Measurements from ENCODE around the gene RAPGEF6.
"Not testable (repeated sequence)": the region's sequence is repeated elsewhere in the genome, so short reads cannot be mapped to it uniquely, and the experiment has no call there.

RAPGEF6 gene

GRCh38 chr5:131389869-131390265 is 245.2 kb downstream of the RAPGEF6 start:
- Mint-ChIP-seq H3K27ac (peak overlapping the region; percentile 82), H3K4me3 (peak overlapping the region; percentile 46), H3K4me1 (ENCODE audit: low read depth) (peaks cover 66% of the 10 kb centered on the region), H3K9me3 (no peaks in the 10 kb centered on the region), H3K27me3 (ENCODE audit: low read depth) (no peaks in the 10 kb centered on the region), H3K36me3 (ENCODE audit: low read depth) (peaks cover 79% of the 10 kb centered on the region)
- DNase-seq (ENCODE audit: low spot score), result no peak

GRCh38 chr5:131389096-131389868 is 245.7 kb downstream of the RAPGEF6 start:
- Mint-ChIP-seq H3K27ac (peak overlapping the region; percentile 82), H3K36me3 (ENCODE audit: low read depth) (peaks cover 78% of the 10 kb centered on the region), H3K9me3 (no peaks in the 10 kb centered on the region), H3K4me1 (ENCODE audit: low read depth) (peaks cover 68% of the 10 kb centered on the region), H3K27me3 (ENCODE audit: low read depth) (no peaks in the 10 kb centered on the region), H3K4me3 (peak overlapping the region; percentile 46)
- DNase-seq (ENCODE audit: low spot score), result peak; percentile 35

- Mint-ChIP-seq H3K4me1 (ENCODE audit: low read depth) (peaks cover 67% of the 10 kb centered on the region), H3K36me3 (ENCODE audit: low read depth) (peaks cover 70% of the 10 kb centered on the region), H3K27ac (peak overlapping the region; percentile 55), H3K9me3 (no peaks in the 10 kb centered on the region), H3K4me3 (no peak overlapping the region), H3K27me3 (ENCODE audit: low read depth) (no peaks in the 10 kb centered on the region)
- no peak for DNase-seq (ENCODE audit: low spot score)
Observed at GRCh38 chr5:131387255-131387654, 247.8 kb downstream of the RAPGEF6 start.

DNA sequence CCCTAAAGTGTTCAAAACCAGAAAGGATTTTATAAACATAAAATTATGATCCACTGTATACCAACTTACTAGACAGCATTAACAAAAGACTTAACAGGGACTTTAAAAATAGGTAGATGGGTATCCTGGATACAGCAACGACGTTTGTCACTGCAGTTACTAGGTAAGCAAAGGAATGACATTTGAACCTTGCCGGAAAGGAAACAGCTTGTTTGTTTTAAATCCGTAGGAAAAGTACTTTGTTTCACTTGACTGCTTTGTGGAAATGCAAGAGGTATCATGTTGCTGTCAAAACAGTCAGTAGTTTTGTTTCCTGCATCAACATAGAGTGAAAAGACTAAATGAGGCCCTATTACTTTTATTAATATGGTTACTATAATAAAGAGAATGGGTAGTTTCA is 248.2 kb downstream of the RAPGEF6 start:
- no peaks in the 10 kb centered on the region for H3K27me3 Mint-ChIP-seq (ENCODE audit: low read depth)
- no peaks in the 10 kb centered on the region for H3K9me3 Mint-ChIP-seq
- H3K4me1 Mint-ChIP-seq (ENCODE audit: low read depth), result peaks cover 66% of the 10 kb centered on the region
- H3K36me3 Mint-ChIP-seq (ENCODE audit: low read depth), result peaks cover 67% of the 10 kb centered on the region
- H3K4me3 Mint-ChIP-seq, result no peak overlapping the region
- no peak overlapping the region for H3K27ac Mint-ChIP-seq
- DNase-seq (ENCODE audit: low spot score), result no peak

- H3K27ac Mint-ChIP-seq, result no peak overlapping the region
- peaks cover 66% of the 10 kb centered on the region for H3K36me3 Mint-ChIP-seq (ENCODE audit: low read depth)
- no peaks in the 10 kb centered on the region for H3K27me3 Mint-ChIP-seq (ENCODE audit: low read depth)
- peaks cover 70% of the 10 kb centered on the region for H3K4me1 Mint-ChIP-seq (ENCODE audit: low read depth)
- H3K4me3 Mint-ChIP-seq, result no peak overlapping the region
- H3K9me3 Mint-ChIP-seq, result no peaks in the 10 kb centered on the region
- DNase-seq (ENCODE audit: low spot score), result no peak
Observed at GRCh38 chr5:131386124-131386523, 248.9 kb downstream of the RAPGEF6 start.

- Mint-ChIP-seq H3K36me3 (ENCODE audit: low read depth) (peaks cover 58% of the 10 kb centered on the region), H3K9me3 (no peaks in the 10 kb centered on the region), H3K27ac (peak overlapping the region; percentile 94), H3K4me1 (ENCODE audit: low read depth) (peaks cover 69% of the 10 kb centered on the region), H3K27me3 (ENCODE audit: low read depth) (no peaks in the 10 kb centered on the region), H3K4me3 (peak overlapping the region; percentile 39)
- DNase-seq (ENCODE audit: low spot score), result no peak
Observed at GRCh38 chr5:131384616-131385214, 250.3 kb downstream of the RAPGEF6 start.

DNA sequence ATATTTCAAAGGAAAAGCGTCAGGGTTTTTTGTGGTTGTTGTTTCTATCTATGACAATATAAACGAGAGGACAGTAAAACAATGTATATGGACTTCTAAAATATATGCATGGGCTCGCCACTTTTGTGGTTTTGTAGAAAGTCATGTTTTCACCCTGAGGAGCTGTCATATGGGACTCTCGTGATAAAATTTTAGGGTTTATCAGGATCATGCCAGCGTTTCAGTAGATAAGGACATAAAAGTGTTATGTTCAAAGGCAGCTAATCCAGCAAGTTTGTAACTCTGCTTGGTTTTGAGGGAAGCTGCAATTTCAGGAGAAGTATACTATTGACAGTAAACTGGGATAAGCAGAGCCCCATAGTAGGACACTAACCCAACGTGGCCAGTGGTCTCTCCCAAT is 250.9 kb downstream of the RAPGEF6 start:
- peaks cover 66% of the 10 kb centered on the region for H3K4me1 Mint-ChIP-seq (ENCODE audit: low read depth)
- peak overlapping the region; percentile 94 for H3K27ac Mint-ChIP-seq
- DNase-seq (ENCODE audit: low spot score), result no peak
- no peaks in the 10 kb centered on the region for H3K9me3 Mint-ChIP-seq
- H3K27me3 Mint-ChIP-seq (ENCODE audit: low read depth), result no peaks in the 10 kb centered on the region
- H3K4me3 Mint-ChIP-seq, result peak overlapping the region; percentile 81
- H3K36me3 Mint-ChIP-seq (ENCODE audit: low read depth), result peaks cover 53% of the 10 kb centered on the region

GRCh38 chr5:131382407-131383395 is 252.3 kb downstream of the RAPGEF6 start:
- Mint-ChIP-seq H3K9me3 (no peaks in the 10 kb centered on the region), H3K27ac (peak overlapping the region; percentile 94), H3K27me3 (ENCODE audit: low read depth) (no peaks in the 10 kb centered on the region), H3K4me3 (peak overlapping the region; percentile 81), H3K36me3 (ENCODE audit: low read depth) (peaks cover 53% of the 10 kb centered on the region), H3K4me1 (ENCODE audit: low read depth) (peaks cover 71% of the 10 kb centered on the region)
- DNase-seq (ENCODE audit: low spot score), result peak; percentile 59

DNA sequence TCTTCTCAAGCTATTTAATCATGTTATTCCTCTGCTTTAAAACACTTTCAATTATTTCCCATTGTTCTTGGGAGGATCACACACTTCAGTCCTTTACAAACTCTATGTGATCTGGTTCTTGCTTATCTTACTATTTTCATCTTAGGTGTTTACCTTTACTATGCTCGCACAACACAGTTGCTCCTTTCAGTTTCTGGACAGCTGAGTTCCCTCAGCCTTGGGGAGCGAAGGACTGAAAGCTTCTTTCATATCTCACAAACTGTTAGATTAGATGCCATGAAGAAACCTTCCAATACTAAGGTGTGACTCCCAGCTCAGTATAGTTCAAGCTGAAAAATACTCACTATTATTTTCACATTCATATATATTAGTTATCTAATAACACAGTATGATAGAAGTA is 253.3 kb downstream of the RAPGEF6 start:
- Mint-ChIP-seq H3K27ac (peak overlapping the region; percentile 94), H3K4me3 (peak overlapping the region; percentile 81), H3K27me3 (ENCODE audit: low read depth) (no peaks in the 10 kb centered on the region), H3K9me3 (no peaks in the 10 kb centered on the region), H3K36me3 (ENCODE audit: low read depth) (peaks cover 49% of the 10 kb centered on the region), H3K4me1 (ENCODE audit: low read depth) (peaks cover 76% of the 10 kb centered on the region)
- DNase-seq (ENCODE audit: low spot score), result no peak

- Mint-ChIP-seq H3K9me3 (no peaks in the 10 kb centered on the region), H3K4me3 (peak overlapping the region; percentile 81), H3K27ac (peak overlapping the region; percentile 94), H3K27me3 (ENCODE audit: low read depth) (no peaks in the 10 kb centered on the region), H3K4me1 (ENCODE audit: low read depth) (peaks cover 76% of the 10 kb centered on the region), H3K36me3 (ENCODE audit: low read depth) (peaks cover 47% of the 10 kb centered on the region)
- no peak for DNase-seq (ENCODE audit: low spot score)
Observed at GRCh38 chr5:131381021-131381420, 254.0 kb downstream of the RAPGEF6 start.

DNA sequence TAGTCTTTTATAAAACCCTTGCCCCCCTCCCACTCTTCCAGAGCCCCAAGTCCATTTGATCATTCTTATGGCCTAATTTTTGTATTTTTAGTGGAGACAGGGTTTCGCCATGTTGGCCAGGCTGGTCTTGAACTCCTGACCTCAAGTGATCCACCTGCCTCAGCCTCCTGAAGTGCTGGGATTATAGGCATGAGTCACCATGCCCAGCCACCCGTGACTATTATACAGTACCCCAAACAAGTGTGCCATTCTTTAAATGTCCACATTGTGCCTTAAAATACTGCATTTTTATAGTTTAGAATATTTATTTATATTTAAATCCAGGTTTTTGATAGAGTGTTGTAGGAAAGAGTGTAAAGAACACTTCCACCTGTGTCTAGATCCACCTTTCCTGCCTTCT is 254.8 kb downstream of the RAPGEF6 start:
- DNase-seq (ENCODE audit: low spot score); H3K9me3 Mint-ChIP-seq; H3K27me3 Mint-ChIP-seq (ENCODE audit: low read depth): not testable (repeated sequence)
- Mint-ChIP-seq H3K4me3 (peak overlapping the region; percentile 81), H3K36me3 (ENCODE audit: low read depth) (peaks cover 48% of the 10 kb centered on the region), H3K4me1 (ENCODE audit: low read depth) (peaks cover 76% of the 10 kb centered on the region), H3K27ac (peak overlapping the region; percentile 94)

DNA sequence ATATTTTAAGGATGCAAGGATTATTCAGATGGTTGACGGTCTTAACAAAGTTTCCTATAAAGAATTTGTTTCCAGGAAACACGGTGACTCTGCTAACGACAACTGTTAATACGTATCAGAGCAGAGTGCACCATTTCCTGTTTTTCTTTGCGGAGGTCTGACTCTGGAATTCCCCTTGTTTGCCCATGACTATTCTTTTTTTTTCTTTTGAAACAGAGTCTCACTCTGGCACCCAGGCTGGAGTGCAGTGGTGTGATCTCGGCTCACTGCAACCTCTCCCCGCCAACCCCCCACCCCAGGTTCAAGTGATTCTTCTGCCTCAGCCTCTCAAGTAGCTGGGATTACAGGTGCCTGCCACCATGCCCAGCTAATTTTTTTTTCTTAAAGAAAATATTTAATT is 255.3 kb downstream of the RAPGEF6 start:
- Mint-ChIP-seq H3K27ac (peak overlapping the region; percentile 94), H3K4me3 (peak overlapping the region; percentile 68), H3K36me3 (ENCODE audit: low read depth) (peaks cover 47% of the 10 kb centered on the region), H3K27me3 (ENCODE audit: low read depth) (no peaks in the 10 kb centered on the region), H3K9me3 (no peaks in the 10 kb centered on the region), H3K4me1 (ENCODE audit: low read depth) (peaks cover 76% of the 10 kb centered on the region)
- peak; percentile 68 for DNase-seq (ENCODE audit: low spot score)

DNA sequence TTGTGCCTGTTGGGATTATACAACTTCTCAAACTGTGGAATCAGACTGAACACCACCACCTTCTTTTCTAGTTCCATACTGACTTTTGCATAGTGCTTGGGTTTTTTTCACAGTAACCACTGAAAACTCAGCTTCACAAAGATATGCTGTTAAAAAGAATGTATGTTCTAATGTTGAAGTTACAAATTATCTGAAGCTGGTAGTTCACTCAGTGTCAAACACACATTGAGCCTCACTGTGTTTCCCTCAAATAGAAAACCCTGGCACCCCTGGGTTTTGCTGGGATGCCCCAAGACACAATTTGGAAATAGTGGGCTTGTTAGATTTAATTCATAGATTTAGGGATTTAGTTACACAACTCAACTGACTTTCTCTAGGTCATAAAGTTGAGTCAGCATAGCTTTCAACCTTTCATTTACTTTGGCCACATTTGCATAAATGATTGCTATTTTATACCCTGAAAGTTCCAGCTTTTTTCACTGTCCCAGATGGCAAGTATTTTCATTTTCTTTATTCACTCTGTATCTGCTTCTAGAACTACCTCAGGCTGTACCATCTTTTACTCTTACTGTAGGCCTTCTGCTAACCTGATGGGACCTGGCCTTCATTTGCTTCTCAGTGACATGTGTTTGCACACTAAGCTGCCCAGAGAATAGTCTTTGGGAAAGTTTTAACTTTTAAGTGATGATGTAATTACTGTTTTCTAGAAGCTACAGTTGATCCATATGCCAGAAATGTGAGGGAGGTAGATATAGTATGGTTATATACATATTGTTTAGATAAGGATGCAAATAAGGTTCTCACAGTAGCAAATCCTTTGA is 256.1 kb downstream of the RAPGEF6 start:
- DNase-seq (ENCODE audit: low spot score), result no peak
- H3K4me1 Mint-ChIP-seq (ENCODE audit: low read depth), result peaks cover 73% of the 10 kb centered on the region
- H3K27ac Mint-ChIP-seq, result peak overlapping the region; percentile 94
- no peaks in the 10 kb centered on the region for H3K27me3 Mint-ChIP-seq (ENCODE audit: low read depth)
- H3K4me3 Mint-ChIP-seq, result peak overlapping the region; percentile 68
- peaks cover 45% of the 10 kb centered on the region for H3K36me3 Mint-ChIP-seq (ENCODE audit: low read depth)
- no peaks in the 10 kb centered on the region for H3K9me3 Mint-ChIP-seq

All from T-helper 2 cell treated with Interferon-gamma antibody and Interleukin-4, amounts not matched to agents 5 μg/mL and 100 μg/mL, for 36 hours (primary cell).